GM13977 (cell line): Measurements from ENCODE around the gene CLEC6A.

Experiments
- DNase-seq: peaks from one replicate; pipeline ENCODE4 v3.0.0; 2012; ENCODE audit warnings: low spot score
- in situ Hi-C: fragments of 300-500 bp; cut with MboI; formaldehyde crosslinking; loops from one replicate; pipeline ENCODE4 v1.12.0; 2022; ENCODE audit warnings: low sequenced_read_pairs, low pct_unique_long_range_greater_than_20kb, mixed read lengths, inconsistent platforms; ENCODE audit not compliant: unreplicated experiment
- TF ChIP-seq, protein P1 (sequence below): IDR thresholded peaks from 2 replicates; pipeline ENCODE4 v1.5.1; 2012; ENCODE audit warnings: mild to moderate bottlenecking, control low read depth; ENCODE audit not compliant: insufficient read depth; ENCODE audit errors: extremely low read depth, missing control alignments

CLEC6A gene

DNA sequence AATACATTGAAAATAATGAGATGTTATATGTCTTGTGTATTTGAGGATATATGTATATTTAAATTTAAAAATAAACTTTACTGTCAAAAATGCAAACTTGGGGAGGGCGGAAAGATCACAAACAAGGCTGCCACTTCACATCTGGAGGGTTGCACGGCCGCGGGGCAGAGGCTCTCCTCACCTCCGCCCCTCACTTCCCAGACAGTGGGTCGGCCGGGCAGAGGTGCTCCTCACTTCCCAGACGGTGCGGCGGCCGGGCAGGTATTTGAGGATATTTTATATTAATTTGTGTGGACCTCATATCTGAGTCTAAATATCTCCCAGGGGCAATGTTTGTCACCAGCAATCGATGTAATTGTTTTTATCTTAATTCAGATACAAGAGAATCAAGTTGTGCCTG is 3.7 kb upstream of the CLEC6A start:
- in situ Hi-C loops = no loop called here
- TF ChIP-seq, protein P1, sequence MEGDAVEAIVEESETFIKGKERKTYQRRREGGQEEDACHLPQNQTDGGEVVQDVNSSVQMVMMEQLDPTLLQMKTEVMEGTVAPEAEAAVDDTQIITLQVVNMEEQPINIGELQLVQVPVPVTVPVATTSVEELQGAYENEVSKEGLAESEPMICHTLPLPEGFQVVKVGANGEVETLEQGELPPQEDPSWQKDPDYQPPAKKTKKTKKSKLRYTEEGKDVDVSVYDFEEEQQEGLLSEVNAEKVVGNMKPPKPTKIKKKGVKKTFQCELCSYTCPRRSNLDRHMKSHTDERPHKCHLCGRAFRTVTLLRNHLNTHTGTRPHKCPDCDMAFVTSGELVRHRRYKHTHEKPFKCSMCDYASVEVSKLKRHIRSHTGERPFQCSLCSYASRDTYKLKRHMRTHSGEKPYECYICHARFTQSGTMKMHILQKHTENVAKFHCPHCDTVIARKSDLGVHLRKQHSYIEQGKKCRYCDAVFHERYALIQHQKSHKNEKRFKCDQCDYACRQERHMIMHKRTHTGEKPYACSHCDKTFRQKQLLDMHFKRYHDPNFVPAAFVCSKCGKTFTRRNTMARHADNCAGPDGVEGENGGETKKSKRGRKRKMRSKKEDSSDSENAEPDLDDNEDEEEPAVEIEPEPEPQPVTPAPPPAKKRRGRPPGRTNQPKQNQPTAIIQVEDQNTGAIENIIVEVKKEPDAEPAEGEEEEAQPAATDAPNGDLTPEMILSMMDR = no peak
- no peak for DNase-seq

DNA sequence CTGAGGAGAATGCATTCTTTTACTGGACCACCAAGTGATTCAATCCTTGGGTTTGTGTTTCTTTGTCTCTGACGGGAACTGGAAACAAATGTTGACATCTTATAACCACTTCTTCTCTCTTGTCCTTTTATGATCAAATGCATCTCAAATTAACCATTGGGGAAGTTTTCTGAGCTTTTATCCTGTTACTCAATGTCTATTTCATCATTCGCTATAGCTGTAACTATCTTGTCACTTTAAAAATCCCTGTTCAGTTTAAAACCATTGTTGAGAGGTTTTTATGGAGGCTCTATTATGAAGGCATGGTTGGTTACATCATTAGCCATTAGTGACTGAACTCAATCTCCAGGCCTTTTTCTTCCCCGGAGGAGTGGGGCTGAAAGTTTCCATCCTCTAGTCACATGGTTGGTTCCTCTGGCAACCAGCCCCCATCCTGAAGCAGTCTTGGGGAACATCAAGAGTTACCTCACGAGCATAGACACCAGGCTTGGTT is 2.7 kb upstream of the CLEC6A start:
- TF ChIP-seq, protein P1 = no peak
- in situ Hi-C loops = no loop called here
- DNase-seq = no peak

GRCh38 chr12:8453796-8454195 is 2.0 kb upstream of the CLEC6A start:
- TF ChIP-seq, protein P1 = no peak
- DNase-seq = no peak
- in situ Hi-C loops = no loop called here

DNA sequence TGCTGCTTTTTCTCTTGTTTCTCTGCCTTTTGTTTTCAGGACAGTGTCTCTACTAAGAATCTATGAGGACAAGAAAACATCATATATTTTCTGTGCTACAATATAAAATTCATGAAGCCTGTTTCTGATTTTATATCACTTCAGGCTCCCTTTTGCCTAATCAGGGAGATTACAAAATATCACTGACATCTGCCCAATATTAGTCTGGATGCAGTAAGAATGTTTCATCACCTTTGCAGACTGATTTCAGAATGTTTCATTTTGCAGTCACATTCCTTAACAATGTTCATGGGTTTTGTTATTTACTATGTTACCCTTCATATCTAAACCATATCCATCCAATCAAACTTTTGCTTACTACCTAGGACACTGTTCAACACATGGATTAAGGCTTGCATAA is 491 bp upstream of the CLEC6A start:
- TF ChIP-seq, protein P1 = no peak
- in situ Hi-C loops = no loop called here

DNA sequence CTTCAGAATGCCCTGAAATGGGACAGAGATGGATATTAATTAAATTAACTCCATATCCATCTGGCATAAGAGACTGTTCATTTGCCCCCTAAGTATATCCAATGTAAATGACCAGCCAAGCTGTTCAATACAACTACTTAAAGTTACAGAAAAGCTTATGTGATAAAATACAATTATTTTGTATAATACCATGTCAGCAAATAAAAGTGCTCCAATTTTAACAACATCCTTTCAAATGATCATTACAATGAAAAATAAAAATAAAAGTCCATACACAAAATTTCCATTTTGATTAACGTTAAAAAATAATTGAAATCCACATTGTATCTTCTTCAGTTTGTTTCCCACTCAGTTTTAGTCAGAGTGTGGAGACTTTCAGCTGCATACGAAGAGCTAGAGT is 5.7 kb downstream of the CLEC6A start:
- in situ Hi-C loops = no loop called here
- DNase-seq = no peak
- TF ChIP-seq, protein P1 = no peak

More for the DNA sequence above, 491 bp upstream of the CLEC6A start:
- no peak for DNase-seq

GRCh38 chr12:8465301-8465996 is 9.7 kb downstream of the CLEC6A start:
- in situ Hi-C loops = no loop called here
- TF ChIP-seq, protein P1 = no peak
- DNase-seq = no peak

- TF ChIP-seq, protein P1 = no peak
- in situ Hi-C loops = no loop called here
- DNase-seq = no peak
Observed at GRCh38 chr12:8466241-8466640, 10.5 kb downstream of the CLEC6A start.
